Stimulated activated CD8-positive, alpha-beta memory T cell treated with anti-CD3 and anti-CD28 coated beads, Interleukin-15, amount 100 ng/mL, for 4 hours (primary cell): Measurements from ENCODE around the gene TMEM131.

ENCODE experiments used
- DNase-seq, 2 donors: peaks; one replicate each; pipeline ENCODE4 v3.0.0-alpha.2; 2020; ENCODE audit warnings: low read depth in 2 of 2

The TMEM131 gene

DNA sequence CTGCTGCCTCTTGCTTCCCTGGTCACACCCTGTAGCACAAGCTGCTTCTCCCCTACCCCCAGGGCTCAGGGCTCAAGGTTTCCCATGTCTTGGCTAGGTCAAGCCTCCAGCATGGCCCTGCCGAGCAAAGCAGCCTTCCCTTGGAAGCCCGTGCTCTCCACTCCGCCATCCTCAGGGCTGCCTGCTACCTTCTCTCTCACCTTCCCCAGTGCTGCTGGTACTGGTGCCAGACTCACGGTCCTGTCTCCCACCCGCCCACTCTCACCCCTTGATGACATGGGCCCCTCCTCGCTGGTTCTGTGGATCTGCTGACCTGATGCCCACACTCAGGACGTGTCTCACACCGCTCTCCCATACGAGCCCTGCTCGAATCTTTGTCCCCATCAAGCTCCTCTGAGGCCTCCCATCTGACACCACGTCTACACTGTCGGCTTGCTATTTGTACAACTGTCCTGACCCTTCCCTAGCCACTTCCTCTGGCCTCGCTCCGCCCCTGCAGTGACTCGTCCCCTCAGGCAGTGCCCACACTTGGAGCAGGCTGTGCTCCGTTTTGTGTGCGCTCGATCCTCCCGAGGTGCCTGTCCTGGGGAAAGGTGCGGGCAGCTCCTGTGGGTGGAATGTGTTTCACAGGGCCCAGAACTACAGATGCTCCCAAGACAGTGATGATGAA is 232.4 kb downstream of the TMEM131 start:
- DNase-seq = no peak

DNA sequence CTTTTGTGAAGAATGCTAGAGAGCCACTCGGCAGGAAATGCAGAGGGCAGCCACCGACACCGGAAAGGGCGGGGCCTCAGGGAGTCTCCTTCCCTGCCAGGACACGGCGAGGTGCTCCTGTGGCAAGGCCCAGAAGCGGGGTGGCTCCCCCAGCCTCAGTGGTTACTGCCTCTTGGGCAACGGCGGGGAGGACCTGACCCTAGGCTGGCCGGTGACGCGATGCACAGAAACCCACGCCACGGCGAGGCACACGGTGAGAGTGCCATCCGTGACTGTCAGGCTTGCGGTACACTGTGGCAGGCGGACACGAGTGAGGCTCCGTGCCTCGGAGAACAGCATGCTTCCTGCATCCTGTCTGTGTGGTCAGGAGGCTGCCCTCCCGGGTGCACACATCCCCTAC is 234.6 kb downstream of the TMEM131 start:
- peak; percentile 25 to 32 for DNase-seq

- no peak for DNase-seq
Observed at GRCh38 chr2:97760480-97761049, 235.2 kb downstream of the TMEM131 start.

DNA sequence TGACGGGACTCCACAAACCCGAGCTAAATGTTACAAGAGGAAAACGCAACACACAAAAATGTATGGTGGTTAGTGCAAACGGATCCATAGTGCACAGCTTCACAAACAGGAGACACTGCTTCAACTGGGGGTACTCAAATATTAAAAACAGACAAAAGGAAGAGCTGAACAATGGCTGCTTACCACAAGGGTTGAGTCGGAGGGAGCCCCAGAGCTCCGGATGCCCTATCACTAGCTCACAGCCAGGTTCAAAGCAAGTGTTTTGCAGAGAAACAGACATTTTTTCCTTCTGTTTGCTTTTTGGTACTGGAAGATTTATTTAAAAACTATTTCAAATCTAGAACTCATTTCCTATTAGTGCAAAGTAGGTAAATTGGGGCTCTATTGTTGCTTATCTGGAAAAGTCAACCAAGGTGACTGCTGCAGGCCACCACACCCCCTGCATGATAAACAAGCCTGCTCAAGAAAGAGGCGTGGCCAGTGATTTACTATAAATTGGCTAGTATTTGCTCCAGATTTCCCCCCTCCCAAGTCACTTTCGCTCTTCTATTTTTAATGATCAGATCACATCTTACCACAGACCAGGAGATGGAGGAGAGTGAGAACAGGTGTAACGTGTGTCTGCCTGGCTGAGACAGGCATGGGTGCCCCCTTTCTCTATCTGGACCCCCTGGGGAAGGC is 235.9 kb downstream of the TMEM131 start:
- no peak for DNase-seq

DNA sequence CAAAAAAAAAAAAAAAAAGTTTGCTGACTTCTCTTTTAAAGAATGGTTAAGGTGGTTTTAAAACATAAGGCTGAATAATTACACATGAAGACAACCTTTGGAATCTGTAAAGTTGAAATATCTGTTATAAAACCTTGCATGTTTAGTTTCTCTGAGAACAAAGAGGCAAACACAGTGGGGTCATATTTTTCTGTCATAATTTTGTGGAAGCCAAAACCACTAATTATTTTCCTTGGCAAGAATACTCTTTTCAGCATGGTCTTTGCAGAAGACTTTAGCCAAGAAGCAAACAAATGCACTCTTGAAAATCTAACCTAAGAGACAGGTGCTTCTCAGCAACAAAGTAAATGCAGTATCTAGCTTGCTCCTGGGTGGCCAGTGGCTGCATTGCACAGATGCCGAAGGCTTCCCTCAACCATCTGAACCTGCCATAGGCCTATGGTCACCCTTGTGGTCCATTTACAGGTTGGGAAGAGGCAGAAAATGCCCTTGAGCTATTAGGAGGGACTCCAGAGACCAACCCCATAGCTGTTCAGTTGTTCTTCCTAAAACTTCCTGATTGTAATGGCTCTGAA is 237.5 kb downstream of the TMEM131 start:
- DNase-seq = no peak

- DNase-seq = no peak
Observed at GRCh38 chr2:97757062-97757461, 238.7 kb downstream of the TMEM131 start.

GRCh38 chr2:97755491-97755890 is 240.3 kb downstream of the TMEM131 start:
- DNase-seq = no peak

DNA sequence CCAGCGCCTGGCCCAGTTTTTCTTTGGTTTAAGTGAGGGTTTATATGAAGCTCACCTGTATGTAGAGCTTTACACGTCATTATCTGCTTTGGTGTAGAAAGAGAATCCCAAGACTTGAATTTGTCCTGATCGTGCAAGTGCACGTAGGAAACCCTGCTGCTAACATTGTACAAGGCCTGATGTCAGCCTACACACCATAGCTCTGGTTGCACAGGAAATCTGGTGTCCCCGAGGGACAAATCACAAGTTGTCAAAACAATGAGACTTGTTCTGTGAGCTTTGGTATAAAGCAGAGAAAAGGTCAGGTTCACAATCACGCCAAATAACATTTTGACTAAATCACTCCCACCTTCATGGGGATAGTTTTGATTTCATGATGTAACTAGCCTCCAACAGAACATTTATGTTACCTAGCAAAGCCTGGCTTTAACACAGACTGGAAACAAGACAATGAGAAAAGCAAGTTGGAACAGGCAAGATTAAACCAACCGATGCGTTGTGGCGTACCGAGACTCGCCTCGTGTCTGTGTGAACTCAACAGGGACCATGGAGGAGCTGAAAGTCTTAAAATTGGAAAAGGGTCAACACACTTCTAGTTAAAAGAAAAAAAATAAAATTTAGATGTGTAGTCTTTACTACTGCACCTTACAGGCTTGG is 240.9 kb downstream of the TMEM131 start:
- no peak for DNase-seq

- no peak for DNase-seq
Observed at GRCh38 chr2:97752342-97753334, 243.1 kb downstream of the TMEM131 start.

DNA sequence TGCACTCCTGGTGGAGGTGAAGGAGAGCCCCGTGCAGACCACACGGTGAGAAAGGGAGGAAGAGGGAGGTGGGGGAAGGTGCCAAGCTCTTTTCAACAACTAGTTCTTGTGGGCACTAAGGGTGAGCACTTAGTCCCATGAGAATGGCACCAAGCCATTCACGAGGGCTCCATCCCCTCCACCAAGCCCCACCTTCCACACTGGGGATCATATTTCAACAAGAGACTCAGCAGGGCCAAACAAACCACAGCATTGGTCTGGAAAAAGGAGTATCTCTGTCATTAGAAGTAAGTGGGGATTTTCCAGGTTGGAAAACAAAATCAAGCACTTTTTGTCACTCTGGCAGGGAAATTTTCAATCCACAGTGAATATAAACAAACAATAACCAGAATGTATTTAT is 244.0 kb downstream of the TMEM131 start:
- DNase-seq = no peak

GRCh38 chr2:97750017-97750416 is 245.7 kb downstream of the TMEM131 start:
- no peak for DNase-seq

DNA sequence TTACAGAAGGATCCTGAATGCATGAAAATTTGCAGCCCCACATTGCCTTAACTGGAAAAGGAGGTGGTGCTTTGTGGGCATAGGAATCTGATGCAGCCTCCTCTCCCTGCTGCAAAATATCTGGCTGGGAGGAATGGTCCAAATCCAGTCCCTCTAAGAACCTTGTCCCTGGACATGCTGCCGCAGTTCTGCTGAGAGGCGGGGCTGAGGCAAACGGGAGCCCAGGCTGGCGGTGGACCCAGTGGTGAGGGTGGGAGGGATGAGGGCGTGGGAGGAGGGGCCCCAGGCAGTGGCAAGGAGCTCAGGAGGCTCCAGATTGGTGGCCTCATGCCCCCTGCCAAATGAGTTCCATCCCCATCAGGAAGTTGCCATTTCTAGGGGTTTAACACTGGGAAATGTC is 246.2 kb downstream of the TMEM131 start:
- no peak for DNase-seq

- DNase-seq = no peak
Observed at GRCh38 chr2:97747716-97748115, 248.0 kb downstream of the TMEM131 start.

GRCh38 chr2:97747285-97747684 is 248.5 kb downstream of the TMEM131 start:
- no peak for DNase-seq

- DNase-seq = peak in 1 of 2 donors; percentile 29
Observed at GRCh38 chr2:97745474-97746174, 250.1 kb downstream of the TMEM131 start.

- DNase-seq = no peak
Observed at GRCh38 chr2:97743913-97744312, 251.8 kb downstream of the TMEM131 start.

GRCh38 chr2:97742381-97742847 is 253.3 kb downstream of the TMEM131 start:
- peak in 1 of 2 donors; percentile 30 for DNase-seq

DNA sequence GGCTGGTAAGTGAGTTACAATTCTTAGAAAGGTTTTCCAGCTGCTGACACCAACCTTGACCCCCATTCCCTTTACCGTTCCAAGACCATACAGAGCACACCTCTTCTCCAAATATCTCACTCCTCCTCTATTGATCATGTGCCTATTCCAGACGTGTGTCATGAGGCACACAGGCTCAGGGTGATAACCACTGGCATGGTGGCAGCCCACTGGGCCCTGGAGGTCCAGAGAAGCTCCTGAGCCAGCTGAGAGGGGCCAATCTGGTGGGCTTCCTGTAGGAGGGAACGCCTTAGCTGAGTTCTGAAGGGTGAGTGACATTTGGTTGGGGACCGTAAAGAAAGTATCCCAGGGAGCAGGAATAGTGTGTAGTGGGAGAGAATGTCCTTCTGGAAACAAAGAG is 254.1 kb downstream of the TMEM131 start:
- DNase-seq = no peak

GRCh38 chr2:97741251-97741650 is 254.5 kb downstream of the TMEM131 start:
- no peak for DNase-seq

- DNase-seq = no peak
Observed at GRCh38 chr2:97740590-97741182, 255.1 kb downstream of the TMEM131 start.
